Measurements from ENCODE around the gene CDH13.

CDH13 gene

DNA sequence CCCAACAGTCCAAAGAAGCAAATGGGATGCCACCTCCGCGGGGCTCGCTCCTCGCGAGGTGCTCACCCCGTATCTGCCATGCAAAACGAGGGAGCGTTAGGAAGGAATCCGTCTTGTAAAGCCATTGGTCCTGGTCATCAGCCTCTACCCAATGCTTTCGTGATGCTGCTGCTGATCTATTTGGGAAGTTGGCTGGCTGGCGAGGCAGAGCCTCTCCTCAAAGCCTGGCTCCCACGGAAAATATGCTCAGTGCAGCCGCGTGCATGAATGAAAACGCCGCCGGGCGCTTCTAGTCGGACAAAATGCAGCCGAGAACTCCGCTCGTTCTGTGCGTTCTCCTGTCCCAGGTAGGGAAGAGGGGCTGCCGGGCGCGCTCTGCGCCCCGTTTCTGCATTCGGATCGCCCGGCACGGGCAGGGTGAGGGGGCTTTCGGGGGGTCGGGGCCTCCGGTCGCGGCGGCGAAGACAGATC is at the start of gene CDH13:
Gene CDH13 (plus strand): TSS at position 179 of the 471 bp plus-strand sequence.
- DNase-seq (ENCODE audit: low read depth in 2 of 2), result no peak

DNA sequence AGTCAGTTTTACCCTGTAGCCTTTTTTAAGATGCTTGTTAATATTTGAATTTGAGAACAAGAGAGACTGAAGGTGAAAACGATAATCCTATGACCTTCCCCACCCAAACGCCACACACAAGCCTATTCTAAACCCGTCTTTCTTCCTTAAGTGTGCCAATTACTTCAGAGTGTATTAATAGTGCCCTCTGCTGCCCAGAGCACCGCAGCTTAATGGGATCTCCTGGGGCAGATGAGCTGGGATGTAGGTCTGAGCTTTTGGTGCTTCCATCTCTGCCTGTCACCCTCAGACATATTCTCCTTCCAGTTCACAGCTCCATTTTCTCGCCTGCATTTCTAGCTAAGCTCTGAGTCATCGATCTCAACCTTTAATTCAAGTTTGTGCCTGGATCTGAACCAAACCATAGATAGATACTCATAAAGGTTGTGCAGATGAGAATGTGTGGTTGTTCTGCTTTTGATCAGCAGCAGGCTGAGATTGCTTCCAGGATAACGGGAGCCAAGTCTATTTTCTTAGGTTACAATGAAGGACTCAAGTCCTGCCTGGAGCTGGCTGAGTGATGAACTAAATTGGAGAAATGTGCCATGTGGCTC is 46.4 kb upstream of the CDH13 start:
- no peak for DNase-seq (ENCODE audit: low read depth in 2 of 2)

DNA sequence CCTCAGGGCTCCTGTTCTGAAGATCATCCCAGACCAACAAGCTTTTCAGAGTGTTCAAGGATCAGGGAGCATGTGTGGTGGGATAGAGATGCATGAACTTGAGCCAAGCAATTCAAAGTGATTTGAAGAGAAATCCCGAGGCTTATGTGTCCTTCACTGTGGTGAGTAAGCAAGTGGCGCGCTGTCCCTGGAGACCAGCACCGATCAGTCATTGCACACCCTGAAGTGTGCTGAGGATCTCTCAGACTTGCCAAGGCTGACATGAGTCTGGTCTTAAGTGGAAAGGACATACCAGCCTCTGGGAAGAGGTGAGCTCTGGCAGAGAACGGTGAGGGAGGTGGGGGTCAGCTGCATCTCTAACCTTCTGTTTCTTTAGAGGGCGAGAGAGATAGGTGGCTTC is 43.8 kb upstream of the CDH13 start:
- DNase-seq (ENCODE audit: low read depth in 2 of 2), result no peak

DNA sequence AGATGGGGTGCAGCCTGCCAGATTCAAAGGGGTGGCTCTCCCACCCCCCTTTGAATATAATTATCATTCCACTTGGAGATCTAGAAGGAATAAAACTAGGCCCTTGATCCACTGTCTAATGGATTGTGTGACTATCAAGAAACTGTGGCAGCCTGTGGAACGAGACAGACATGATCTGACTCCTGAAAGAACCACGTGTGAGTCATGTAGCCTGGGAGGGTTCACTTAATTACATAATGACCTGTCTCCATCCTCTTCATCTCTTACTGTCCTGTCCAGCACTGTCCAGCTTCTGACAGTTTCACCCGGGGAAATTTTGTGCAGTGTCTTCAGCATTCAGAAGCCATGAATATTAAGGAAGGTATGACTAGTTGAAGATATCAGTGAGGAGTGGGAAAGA is 43.3 kb upstream of the CDH13 start:
- DNase-seq (ENCODE audit: low read depth in 2 of 2), result no peak

DNA sequence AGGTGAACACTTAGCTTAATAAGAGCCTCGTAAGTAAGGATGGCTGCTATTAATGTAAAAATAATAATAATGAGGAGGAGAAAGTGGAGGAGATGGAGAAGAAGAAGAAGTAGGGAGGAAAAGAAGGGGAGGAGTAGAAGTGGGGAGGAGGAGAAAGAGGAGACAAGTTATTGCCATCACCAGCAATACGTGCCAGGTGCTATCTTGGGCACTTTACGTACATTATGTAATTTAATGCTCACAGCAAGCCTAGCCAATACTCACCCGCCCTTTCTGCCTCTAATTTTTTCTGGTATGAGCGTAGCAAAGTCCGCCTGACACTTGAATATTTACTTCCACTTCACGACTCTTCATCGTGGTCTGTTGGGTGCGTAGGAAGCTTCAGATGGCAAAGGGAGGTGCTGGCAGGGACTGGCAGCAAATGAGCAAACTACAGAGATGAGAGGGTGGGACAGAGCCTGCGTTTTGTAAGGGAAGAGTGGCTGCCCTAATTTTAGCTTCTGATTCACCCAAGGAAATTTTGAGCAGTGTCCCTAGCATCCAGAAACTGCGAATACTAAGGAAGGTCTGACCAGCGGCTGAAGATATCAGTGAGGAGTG is 42.1 kb upstream of the CDH13 start:
- DNase-seq (ENCODE audit: low read depth in 2 of 2), result no peak

DNA sequence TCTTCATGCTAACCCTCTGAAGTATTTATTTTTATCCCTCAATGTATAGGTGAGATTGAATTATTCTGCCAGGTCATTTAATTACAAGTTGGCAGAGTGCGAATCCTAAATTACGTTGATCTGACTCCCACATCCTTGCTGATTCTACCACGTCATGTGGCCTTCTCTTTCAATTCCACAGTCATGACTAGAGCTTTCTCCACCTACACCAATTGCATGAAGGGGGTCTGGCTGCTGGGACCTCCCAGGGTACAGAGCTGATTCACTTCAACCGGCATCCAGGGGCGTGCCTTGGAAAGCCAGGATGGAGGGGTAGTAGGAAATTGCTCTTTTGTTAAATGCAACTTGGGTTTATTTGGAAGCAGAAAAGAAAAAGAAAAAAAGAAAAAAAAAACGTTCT is 41.1 kb upstream of the CDH13 start:
- DNase-seq (ENCODE audit: low read depth in 2 of 2), result no peak

DNA sequence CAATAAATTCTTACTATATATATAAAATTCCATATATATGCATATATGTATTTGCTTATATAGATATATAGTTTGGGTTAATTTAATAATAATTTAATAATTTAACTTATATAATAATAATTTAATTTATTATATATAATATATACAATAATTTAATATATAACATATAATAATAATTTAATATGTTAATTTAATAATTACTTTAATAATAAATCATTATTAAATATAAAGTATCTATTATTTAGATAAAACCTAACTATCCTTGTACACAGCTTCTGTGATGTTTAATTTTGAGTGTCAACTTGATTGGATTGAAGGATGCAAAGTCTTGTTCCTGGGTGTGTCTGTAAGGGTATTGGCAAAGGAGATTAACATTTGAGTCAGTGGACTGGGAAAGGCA is 40.6 kb upstream of the CDH13 start:
- no peak for DNase-seq (ENCODE audit: low read depth in 2 of 2)

DNA sequence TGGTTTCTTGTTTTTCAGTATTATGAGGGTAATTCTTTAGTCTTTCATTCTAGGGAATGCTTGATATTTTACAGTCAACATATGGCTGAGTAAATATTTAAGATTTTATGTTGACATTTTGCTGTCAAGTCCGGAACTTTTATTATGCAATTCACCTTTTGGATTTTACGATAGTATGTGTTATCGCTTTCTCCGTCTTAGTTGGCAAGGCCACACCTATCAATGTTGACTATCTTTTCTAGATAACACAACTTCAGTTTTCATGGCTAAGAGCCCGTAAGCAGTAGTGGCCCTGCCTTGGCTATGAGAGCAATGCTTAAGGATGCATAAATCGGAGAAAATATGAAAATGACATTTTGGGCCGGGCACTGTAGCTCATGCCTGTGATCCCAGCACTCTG is 39.5 kb upstream of the CDH13 start:
- DNase-seq (ENCODE audit: low read depth in 2 of 2), result no peak

DNA sequence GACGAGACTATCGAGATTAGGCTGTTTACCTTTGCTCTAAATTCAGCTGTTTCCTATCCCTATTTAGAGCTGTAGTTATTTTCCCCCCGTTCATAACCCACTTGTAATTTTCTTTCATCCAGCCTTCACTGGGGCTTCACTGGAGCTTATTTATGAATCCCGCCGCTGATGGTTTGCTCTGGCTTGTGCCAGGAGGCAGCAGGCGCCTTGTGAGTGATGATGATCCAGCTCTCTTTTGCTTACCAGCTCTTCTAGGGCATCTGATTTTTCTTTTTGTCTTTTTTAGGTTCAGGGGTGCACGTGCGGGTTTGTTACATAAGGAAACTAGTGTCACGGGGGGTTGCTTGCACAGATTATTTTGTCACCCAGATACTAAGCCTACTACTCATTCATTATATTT is 37.4 kb upstream of the CDH13 start:
- no peak for DNase-seq (ENCODE audit: low read depth in 2 of 2)

DNA sequence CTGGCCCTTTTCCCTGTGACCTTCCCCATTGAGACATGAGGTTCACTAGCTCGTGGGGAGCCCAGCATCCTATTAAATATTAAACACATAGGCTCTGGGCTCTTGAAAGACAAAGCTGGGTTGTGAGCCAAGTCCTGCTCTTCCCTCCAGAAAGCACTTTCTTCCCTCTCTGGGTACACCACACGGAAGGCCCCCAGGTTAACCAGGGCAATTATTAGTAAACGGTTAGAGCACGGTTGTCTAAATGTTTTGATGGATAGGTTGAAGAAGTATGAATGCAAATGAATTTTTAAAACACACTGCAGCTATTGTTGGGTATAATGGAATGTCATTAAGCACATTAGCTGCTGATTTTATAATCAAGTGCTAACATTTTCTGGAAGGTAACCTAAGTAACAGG is 32.7 kb upstream of the CDH13 start:
- no peak for DNase-seq (ENCODE audit: low read depth in 2 of 2)

DNA sequence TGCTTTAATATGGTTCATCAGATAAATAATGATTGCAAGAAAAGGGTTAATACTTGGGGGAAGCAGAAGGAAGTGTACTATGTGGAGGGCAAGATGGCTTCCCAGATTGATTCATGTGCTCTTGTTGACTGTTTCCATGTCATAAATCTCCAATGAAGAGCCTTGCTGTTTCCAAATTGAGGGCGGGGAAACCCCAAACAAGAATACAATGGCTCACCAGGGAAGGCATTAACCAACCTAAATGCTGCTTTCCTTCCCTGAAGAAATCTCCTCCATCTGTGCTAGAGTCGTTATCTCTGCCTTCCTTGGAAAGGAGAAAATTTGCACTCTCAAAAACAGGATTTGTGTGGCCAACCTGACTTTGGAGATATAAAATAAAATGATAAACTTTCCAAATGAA is 28.0 kb upstream of the CDH13 start:
- DNase-seq (ENCODE audit: low read depth in 2 of 2), result no peak

DNA sequence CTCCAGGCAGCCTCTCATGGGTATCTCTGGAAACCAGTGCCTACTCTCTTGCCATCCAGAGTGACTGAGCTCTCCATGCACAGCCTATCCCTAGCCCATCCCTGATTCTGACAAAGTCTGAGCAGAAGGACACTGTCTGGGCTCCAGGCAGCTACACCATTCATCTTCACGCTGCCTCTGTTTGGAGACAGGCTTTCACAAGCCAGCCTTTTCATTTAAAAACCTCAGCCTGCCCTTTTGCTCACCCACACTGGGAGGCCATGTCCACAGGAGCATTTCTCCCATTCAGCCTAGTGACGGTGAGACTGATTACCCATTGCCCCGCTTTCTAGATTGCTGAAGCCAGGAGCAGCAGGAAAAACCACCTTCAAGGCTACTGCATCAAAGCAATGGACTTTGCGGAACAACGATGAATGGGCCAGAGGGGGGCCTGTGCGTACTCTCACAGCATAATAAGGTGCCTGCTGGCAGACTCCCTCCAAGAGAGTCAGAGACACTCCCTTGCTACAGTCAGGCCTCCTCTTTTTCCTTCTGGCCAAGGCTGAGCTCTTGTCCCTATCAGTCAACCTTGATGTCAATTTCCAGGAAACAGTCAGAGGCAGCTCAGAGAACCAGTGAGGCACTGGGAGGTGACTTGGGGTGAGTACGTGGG is 24.7 kb upstream of the CDH13 start:
- no peak for DNase-seq (ENCODE audit: low read depth in 2 of 2)

DNA sequence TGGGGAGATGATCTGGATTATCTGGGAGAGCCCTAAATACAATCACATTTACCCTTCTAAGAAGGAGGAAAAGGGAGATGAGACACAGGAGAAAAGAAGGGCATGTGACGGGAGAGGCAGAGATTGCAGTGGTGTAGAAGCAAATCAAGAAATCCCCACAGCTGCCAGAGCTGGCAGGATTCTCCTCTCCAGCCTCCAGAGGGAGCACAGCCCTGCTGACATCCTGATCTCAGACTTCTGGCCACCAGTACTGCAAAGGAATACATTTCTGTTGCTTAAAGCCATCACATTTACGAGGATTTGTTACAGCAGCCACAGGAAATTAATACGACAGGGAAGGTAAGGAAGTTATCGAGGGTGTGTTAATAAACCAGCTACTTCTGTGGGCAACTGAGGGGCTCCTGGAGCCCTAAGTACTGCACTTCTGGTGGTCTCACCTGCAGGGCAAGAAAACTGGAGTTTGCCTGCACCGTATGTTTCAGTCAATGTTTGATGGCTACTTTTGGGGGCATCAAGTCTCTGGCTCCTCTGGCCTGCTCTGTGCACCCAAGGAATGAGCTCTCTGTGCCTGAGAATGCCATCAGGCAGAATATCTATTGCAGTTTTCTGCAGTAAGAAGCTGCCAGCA is 22.9 kb upstream of the CDH13 start:
- DNase-seq (ENCODE audit: low read depth in 2 of 2), result no peak

DNA sequence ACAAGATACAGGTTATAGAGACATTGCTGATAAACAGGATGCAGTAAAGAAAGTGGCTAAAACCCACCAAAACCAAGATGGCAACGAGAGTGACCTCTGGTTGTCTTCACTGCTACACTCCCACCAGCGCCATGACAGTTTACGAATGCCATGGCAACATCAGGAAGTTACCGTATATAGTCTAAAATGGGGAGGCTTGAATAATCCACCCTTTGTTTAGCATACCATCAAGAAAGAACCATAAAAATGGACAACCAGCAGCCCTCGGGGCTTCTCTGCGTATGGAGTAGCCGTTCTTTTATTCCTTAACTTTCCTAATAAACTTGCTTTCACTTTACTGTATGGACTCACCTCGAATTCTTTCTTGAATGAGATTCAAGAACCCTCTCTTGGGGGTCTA is 21.7 kb upstream of the CDH13 start:
- DNase-seq (ENCODE audit: low read depth in 2 of 2), result no peak

DNA sequence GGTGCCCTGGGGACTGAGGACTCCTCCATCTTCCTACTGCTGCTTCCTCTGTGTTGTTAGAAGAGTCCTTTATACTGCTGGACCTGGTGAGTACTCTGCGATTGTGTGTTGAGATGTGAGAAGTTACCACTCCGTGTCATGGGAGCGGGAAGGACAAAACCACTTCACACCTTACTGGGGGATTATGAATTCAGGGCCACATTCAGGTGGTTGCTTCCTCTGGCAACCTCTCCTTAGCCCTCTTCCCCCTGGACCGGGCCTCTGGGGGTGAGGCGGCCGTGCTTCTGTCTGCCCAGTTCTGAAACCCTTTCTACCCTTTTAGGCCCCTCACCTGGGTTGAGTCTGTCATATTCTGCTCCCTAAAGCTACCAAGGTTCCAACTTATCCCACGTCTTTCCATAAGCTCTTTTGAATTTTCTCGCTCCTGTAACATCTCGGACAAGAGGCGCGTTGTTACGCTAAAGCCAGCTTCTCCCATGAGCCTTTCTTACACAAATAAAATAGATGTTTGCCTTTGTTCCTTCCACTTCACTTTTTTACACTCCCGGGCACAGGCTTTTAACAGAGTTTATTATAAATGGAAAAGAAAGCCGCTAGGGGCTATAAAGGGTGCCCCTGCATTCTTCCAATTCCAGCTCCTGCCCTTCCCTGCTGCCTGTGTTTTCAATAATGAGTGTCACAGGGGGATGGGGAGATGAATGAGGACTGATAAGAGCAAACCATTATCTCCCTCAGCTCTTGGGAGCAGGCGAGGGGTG is 20.7 kb upstream of the CDH13 start:
- DNase-seq (ENCODE audit: low read depth in 2 of 2), result no peak

DNA sequence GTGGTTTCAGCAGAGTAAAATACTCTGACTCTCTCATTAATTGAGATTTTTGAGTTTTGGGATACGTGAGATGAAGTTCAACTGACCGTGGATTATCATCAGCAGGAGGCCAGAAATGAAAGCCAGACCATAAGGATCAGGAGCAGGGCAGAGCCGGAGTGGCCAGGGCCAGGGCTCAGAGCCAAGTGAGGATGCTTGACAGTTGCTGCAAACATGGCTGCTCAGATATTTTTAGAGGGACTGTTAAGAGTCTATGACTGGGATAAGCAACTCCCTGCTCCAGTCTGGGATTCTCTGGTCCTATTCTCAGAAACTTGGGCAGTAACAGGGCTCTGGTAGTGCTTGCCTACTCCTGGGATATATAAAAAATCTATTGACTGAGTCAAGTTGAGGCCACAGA is 17.6 kb upstream of the CDH13 start:
- no peak for DNase-seq (ENCODE audit: low read depth in 2 of 2)

DNA sequence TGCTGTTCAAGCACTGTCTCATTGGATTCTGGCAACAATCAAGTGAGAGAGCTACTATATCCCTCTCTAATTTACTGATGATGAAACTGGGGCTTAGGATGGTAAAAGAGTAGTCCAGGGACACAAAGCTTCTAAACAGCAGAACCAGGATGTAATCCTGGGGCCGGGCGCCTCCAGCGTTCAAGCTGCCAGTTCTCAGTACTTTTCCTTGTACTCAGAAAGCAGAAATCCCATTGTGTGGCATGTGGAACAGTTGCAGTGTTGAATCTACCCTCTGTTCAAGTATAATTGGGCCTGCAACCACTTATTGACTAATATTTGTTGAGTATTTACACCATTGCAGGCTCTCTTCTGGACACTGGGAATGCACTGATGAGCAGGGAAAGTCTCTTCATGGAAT is 14.5 kb upstream of the CDH13 start:
- no peak for DNase-seq (ENCODE audit: low read depth in 2 of 2)

DNA sequence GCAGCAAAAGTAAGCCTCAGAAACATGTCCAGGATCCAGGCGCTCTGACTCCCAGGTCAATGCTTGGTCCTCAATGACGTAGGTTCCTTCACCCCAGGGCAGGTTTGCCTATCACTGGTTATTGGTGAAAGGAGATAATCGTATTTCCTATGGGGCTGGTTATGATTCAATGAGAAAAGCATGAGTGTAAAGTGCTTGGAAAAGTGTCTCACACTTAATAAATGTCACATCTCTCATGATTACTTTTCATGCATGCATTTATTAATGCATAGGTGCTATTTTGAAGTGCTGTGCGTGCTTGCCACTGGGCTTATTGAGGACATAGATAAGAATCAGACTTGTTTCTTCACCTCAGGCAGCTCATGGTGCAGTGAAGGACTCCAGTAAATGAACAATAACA is 10.4 kb upstream of the CDH13 start:
- DNase-seq (ENCODE audit: low read depth in 2 of 2), result no peak

DNA sequence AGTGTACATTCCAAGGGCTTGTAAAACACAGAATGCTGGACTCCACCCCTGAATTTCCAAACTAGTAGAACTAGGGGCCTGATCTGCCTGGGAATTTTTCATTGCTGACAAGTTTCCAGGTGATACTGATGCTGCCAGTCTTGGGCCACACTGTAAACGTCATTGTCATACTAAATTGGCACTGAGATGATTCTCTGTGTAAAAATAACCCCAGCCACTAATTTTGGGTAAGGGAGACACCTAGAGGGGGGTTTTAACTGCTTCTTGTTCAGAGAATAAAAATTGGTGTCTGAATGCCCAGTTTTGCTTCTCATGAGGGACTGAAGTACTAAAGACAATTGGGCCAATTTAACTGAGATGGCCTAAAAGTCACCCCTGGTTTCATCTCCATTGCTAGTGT is 5.0 kb upstream of the CDH13 start:
- DNase-seq (ENCODE audit: low read depth in 2 of 2), result no peak

DNA sequence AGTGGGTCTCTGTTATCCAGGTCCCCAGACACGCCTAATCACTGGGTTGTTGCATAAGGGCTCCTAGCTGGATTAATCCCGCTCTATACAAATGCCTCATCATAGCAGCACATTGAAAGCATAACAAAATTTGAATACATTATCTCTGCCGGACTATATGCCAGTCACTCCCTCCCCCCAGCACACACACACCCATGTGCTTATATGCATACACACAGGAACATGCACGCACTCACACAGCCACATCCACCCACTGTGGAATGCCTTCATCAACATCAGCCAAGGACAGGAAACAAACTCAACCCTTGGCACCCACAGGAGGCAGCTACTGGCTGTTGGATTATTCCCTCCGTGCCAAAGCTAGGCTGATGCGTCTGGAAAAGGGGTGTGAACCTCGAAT is 3.5 kb upstream of the CDH13 start:
- DNase-seq (ENCODE audit: low read depth in 2 of 2), result no peak

DNA sequence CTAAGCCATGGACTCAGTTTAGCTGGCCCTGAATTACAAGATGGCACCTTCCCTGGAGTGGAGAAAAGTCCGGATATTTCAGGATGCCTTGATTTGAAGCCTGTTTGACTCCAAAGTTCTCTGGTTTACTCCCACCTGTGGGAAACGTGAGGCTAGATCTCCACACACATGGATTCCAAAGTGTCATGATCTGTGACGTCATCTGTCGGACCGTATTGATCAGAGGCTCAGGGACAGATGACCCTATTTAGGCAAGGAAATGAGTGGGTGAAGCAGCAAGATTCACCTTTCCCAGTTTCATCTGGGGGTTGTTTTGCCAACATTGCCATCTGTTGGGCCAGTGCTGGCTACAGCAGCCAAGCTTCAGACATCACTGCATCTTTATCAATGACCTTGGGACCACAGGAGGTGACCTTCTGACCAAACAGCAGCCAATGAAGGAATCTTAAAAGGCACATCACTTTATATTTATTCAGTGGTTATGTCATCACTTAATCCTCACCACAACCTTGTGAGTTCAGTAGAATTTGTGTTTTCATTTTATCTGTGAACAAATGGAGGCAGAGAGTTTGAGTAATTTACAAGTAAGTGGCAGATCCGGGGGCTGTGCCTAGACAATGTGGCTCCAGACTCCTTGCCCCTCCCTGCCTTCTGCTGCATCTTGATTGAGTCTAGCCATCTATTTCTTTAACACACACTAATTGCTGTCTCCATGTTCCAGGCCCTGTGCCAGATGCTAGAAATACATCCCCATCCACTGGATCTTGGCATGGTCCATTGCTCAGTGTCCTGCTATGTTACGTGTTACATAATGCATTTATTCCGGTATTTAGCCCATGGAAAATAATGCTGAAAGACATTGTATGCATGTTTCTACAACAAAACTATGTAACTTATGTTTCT is 1.5 kb upstream of the CDH13 start:
- DNase-seq (ENCODE audit: low read depth in 2 of 2), result no peak

Measured in stimulated activated CD4-positive, alpha-beta T cell treated with anti-CD3 and anti-CD28 coated beads, Interleukin-15, amount 100 ng/mL, for 48 hours (primary cell).